ENCODE measurements around the gene INVS.

Gene INVS

GRCh38 chr9:100101608-100102007 is 2.6 kb downstream of the INVS start:
- Histone ChIP-seq H3K36me3 (ENCODE audit: control insufficient read depth, low read depth, low read length) (peaks cover 16% of the 10 kb centered on the region), H3K9ac (ENCODE audit: low read length) (no peak overlapping the region), H3K27me3 (ENCODE audit: control insufficient read depth, insufficient read depth, low read length) (no peaks in the 10 kb centered on the region)

GRCh38 chr9:100104314-100104713 is 5.3 kb downstream of the INVS start:
- no peaks in the 10 kb centered on the region for H3K9me3 ChIP-seq (ENCODE audit: control insufficient read depth, low read depth, low read length)
- peaks cover 7% of the 10 kb centered on the region for H3K4me1 ChIP-seq (ENCODE audit: control insufficient read depth, low read depth, low read length)
- peaks cover 18% of the 10 kb centered on the region for H3K36me3 ChIP-seq (ENCODE audit: control insufficient read depth, low read depth, low read length)
- no peak overlapping the region for H3K4me3 ChIP-seq (ENCODE audit: low read length)
- no peak overlapping the region for H3K27ac ChIP-seq (ENCODE audit: low read length)
- no peaks in the 10 kb centered on the region for H3K27me3 ChIP-seq (ENCODE audit: control insufficient read depth, insufficient read depth, low read length)
- no peak overlapping the region for H3K9ac ChIP-seq (ENCODE audit: low read length)

More at GRCh38 chr9:100101608-100102007, 2.6 kb downstream of the INVS start:
- no peak overlapping the region for H3K27ac ChIP-seq (ENCODE audit: low read length)
- H3K9me3 ChIP-seq (ENCODE audit: control insufficient read depth, low read depth, low read length): no peaks in the 10 kb centered on the region
- H3K4me1 ChIP-seq (ENCODE audit: control insufficient read depth, low read depth, low read length): peaks cover 13% of the 10 kb centered on the region
- no peak overlapping the region for H3K4me3 ChIP-seq (ENCODE audit: low read length)

- Histone ChIP-seq H3K27ac (ENCODE audit: low read length) (no peak overlapping the region), H3K9ac (ENCODE audit: low read length) (no peak overlapping the region), H3K9me3 (ENCODE audit: control insufficient read depth, low read depth, low read length) (no peaks in the 10 kb centered on the region), H3K36me3 (ENCODE audit: control insufficient read depth, low read depth, low read length) (peaks cover 18% of the 10 kb centered on the region), H3K4me3 (ENCODE audit: low read length) (no peak overlapping the region), H3K4me1 (ENCODE audit: control insufficient read depth, low read depth, low read length) (no peaks in the 10 kb centered on the region), H3K27me3 (ENCODE audit: control insufficient read depth, insufficient read depth, low read length) (no peaks in the 10 kb centered on the region)
These were observed 6.8 kb downstream of the INVS start for GRCh38 chr9:100105861-100106260.

DNA sequence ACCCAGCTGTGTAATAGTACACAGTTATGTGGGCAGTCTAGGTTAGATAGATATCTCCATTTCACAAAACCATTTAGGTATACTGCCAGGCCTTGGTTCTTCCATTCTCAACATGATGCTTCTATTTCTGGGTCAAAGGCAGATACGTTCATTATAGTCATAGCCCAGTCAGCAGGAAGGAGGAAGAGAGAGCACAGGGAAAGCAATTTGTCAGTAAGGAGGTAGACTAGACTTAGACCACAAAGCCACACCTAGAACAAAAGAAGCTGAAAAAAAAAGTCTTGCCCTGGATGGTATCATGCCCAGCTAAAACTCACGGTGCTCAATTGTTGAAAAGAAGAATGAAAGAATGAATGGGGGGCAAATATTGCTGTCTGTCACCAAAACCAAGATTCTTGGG is 7.6 kb downstream of the INVS start:
- H3K4me3 ChIP-seq (ENCODE audit: low read length): no peak overlapping the region
- peaks cover 18% of the 10 kb centered on the region for H3K36me3 ChIP-seq (ENCODE audit: control insufficient read depth, low read depth, low read length)
- no peaks in the 10 kb centered on the region for H3K27me3 ChIP-seq (ENCODE audit: control insufficient read depth, insufficient read depth, low read length)
- H3K4me1 ChIP-seq (ENCODE audit: control insufficient read depth, low read depth, low read length): no peaks in the 10 kb centered on the region
- no peak overlapping the region for H3K9ac ChIP-seq (ENCODE audit: low read length)
- H3K9me3 ChIP-seq (ENCODE audit: control insufficient read depth, low read depth, low read length): no peaks in the 10 kb centered on the region
- H3K27ac ChIP-seq (ENCODE audit: low read length): no peak overlapping the region

DNA sequence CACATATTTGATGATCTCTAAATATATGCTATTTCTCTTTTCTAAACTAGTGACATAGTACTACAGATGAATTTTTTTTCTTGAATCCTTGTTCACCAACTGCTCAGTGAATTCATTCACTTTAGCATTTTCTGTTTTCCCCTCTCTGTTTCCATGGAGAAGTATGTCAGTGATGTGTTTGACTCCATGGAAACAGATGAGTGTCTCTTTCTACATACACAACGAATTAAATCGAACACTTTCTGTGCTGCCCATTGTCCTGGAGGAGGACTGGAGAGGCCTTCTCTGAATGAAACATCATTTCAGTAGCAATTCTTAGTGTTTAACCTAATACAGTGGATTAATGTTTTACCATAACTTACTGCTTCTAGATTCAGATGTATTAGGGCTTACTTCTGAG is 9.5 kb downstream of the INVS start:
- no peak overlapping the region for H3K4me3 ChIP-seq (ENCODE audit: low read length)
- H3K9me3 ChIP-seq (ENCODE audit: control insufficient read depth, low read depth, low read length): no peaks in the 10 kb centered on the region
- peaks cover 18% of the 10 kb centered on the region for H3K36me3 ChIP-seq (ENCODE audit: control insufficient read depth, low read depth, low read length)
- no peaks in the 10 kb centered on the region for H3K4me1 ChIP-seq (ENCODE audit: control insufficient read depth, low read depth, low read length)
- no peak overlapping the region for H3K27ac ChIP-seq (ENCODE audit: low read length)
- no peak overlapping the region for H3K9ac ChIP-seq (ENCODE audit: low read length)
- no peaks in the 10 kb centered on the region for H3K27me3 ChIP-seq (ENCODE audit: control insufficient read depth, insufficient read depth, low read length)

DNA sequence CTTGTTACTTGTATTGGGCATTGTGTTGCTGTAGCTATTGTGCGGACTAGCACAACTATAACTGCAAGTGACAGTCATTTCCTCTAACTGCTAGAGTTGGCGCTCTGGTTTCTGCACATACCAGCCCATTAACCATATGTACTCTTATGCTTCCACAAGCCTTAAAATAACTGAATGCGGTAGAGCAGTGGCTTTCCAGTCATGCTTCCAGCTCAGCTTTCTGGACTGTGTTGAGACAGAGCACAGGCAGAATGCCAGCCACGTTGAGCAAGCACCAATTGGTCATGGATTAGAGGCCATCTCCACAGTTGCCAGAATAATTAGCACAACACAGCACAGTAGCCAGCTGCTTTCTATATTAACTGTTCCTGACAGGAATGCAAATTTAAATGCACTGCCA is 12.2 kb downstream of the INVS start:
- no peak overlapping the region for H3K9ac ChIP-seq (ENCODE audit: low read length)
- no peak overlapping the region for H3K4me3 ChIP-seq (ENCODE audit: low read length)
- H3K36me3 ChIP-seq (ENCODE audit: control insufficient read depth, low read depth, low read length): peaks cover 5% of the 10 kb centered on the region
- no peaks in the 10 kb centered on the region for H3K9me3 ChIP-seq (ENCODE audit: control insufficient read depth, low read depth, low read length)
- no peaks in the 10 kb centered on the region for H3K27me3 ChIP-seq (ENCODE audit: control insufficient read depth, insufficient read depth, low read length)
- H3K27ac ChIP-seq (ENCODE audit: low read length): no peak overlapping the region
- no peaks in the 10 kb centered on the region for H3K4me1 ChIP-seq (ENCODE audit: control insufficient read depth, low read depth, low read length)

DNA sequence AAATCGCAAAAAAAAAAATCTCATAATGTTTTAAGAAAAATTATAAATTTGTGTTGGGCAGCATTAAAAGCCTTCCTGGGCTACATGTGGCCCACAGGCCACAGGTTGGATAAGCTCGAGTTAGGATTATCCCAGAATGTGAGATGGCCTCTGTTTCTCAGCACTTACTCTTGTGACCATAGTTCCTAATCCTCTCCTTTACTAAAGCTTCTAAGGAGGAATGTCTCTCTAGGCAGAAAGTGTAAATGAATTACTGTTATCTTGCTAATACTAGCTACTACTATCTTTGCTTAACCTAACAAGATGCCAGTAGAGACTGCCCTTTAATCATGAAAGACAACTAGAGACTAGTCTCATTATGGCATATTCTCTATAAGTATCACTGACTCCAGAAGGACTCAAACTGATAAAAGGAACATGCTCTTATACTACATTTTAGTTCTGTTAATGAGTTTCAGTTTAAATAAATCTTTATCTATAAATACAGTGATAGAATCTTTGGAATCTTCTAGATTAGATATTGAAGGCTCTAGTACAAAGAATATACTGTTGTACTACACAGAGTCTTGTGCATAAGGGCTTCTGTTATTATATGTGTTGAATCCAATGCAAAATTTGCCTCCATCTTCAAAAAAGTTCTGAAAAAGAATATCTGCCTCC is 13.8 kb downstream of the INVS start:
- Histone ChIP-seq H3K36me3 (ENCODE audit: control insufficient read depth, low read depth, low read length) (no peaks in the 10 kb centered on the region), H3K27me3 (ENCODE audit: control insufficient read depth, insufficient read depth, low read length) (no peaks in the 10 kb centered on the region), H3K27ac (ENCODE audit: low read length) (no peak overlapping the region), H3K4me3 (ENCODE audit: low read length) (no peak overlapping the region), H3K4me1 (ENCODE audit: control insufficient read depth, low read depth, low read length) (no peaks in the 10 kb centered on the region), H3K9me3 (ENCODE audit: control insufficient read depth, low read depth, low read length) (no peaks in the 10 kb centered on the region), H3K9ac (ENCODE audit: low read length) (no peak overlapping the region)

GRCh38 chr9:100117316-100117715 is 18.3 kb downstream of the INVS start:
- no peaks in the 10 kb centered on the region for H3K36me3 ChIP-seq (ENCODE audit: control insufficient read depth, low read depth, low read length)
- H3K27me3 ChIP-seq (ENCODE audit: control insufficient read depth, insufficient read depth, low read length): no peaks in the 10 kb centered on the region

GRCh38 chr9:100120286-100120685 is 21.2 kb downstream of the INVS start:
- Histone ChIP-seq H3K9ac (ENCODE audit: low read length) (no peak overlapping the region), H3K27me3 (ENCODE audit: control insufficient read depth, insufficient read depth, low read length) (no peaks in the 10 kb centered on the region), H3K4me3 (ENCODE audit: low read length) (no peak overlapping the region), H3K4me1 (ENCODE audit: control insufficient read depth, low read depth, low read length) (no peaks in the 10 kb centered on the region), H3K27ac (ENCODE audit: low read length) (no peak overlapping the region), H3K9me3 (ENCODE audit: control insufficient read depth, low read depth, low read length) (no peaks in the 10 kb centered on the region), H3K36me3 (ENCODE audit: control insufficient read depth, low read depth, low read length) (no peaks in the 10 kb centered on the region)

More at GRCh38 chr9:100117316-100117715, 18.3 kb downstream of the INVS start:
- no peaks in the 10 kb centered on the region for H3K4me1 ChIP-seq (ENCODE audit: control insufficient read depth, low read depth, low read length)
- no peak overlapping the region for H3K9ac ChIP-seq (ENCODE audit: low read length)
- H3K4me3 ChIP-seq (ENCODE audit: low read length): no peak overlapping the region
- no peak overlapping the region for H3K27ac ChIP-seq (ENCODE audit: low read length)
- no peaks in the 10 kb centered on the region for H3K9me3 ChIP-seq (ENCODE audit: control insufficient read depth, low read depth, low read length)

GRCh38 chr9:100125236-100125635 is 26.2 kb downstream of the INVS start:
- Histone ChIP-seq H3K27ac (ENCODE audit: low read length) (no peak overlapping the region), H3K36me3 (ENCODE audit: control insufficient read depth, low read depth, low read length) (no peaks in the 10 kb centered on the region), H3K4me3 (ENCODE audit: low read length) (no peak overlapping the region), H3K9ac (ENCODE audit: low read length) (no peak overlapping the region), H3K9me3 (ENCODE audit: control insufficient read depth, low read depth, low read length) (no peaks in the 10 kb centered on the region), H3K4me1 (ENCODE audit: control insufficient read depth, low read depth, low read length) (no peaks in the 10 kb centered on the region), H3K27me3 (ENCODE audit: control insufficient read depth, insufficient read depth, low read length) (no peaks in the 10 kb centered on the region)

DNA sequence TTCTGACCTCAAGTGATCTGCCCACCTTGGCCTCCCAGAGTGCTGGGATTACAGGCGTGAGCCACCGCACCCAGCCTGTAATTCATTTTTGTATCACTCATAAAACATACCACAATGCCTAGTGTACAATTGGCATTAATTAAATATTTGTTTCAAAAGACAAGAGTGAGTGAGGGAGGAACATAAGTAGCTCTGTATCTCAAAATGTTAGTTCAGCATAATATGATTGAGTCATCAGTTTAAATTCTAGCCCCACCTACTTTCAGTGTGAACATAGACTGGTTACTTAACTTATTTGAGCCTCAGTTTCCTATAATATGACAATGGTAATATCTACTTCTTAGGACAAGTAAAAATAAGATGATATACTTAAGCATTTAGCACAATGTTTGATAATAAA is 26.9 kb downstream of the INVS start:
- Histone ChIP-seq H3K27ac (ENCODE audit: low read length) (no peak overlapping the region), H3K36me3 (ENCODE audit: control insufficient read depth, low read depth, low read length) (no peaks in the 10 kb centered on the region), H3K27me3 (ENCODE audit: control insufficient read depth, insufficient read depth, low read length) (no peaks in the 10 kb centered on the region), H3K4me1 (ENCODE audit: control insufficient read depth, low read depth, low read length) (no peaks in the 10 kb centered on the region), H3K9ac (ENCODE audit: low read length) (no peak overlapping the region), H3K4me3 (ENCODE audit: low read length) (no peak overlapping the region), H3K9me3 (ENCODE audit: control insufficient read depth, low read depth, low read length) (no peaks in the 10 kb centered on the region)

DNA sequence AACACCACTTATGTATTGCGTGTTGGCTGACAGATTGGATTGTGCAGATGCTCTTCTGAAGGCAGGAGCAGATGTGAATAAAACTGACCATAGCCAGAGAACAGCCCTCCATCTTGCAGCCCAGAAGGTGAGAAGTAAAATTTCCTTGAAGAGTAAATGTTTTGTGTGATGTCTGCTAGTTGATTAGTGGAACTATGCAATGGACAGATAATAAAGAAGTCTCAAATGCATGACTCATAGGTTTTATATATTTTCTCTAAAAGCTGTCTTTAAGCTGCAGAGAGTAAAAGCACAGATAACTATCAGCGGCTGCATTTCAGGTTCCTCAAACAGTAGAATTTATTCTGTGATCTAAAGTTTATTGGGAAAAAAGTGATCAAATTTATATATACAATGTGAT is 27.4 kb downstream of the INVS start:
- Histone ChIP-seq H3K9me3 (ENCODE audit: control insufficient read depth, low read depth, low read length) (no peaks in the 10 kb centered on the region), H3K9ac (ENCODE audit: low read length) (no peak overlapping the region), H3K4me1 (ENCODE audit: control insufficient read depth, low read depth, low read length) (no peaks in the 10 kb centered on the region), H3K36me3 (ENCODE audit: control insufficient read depth, low read depth, low read length) (no peaks in the 10 kb centered on the region), H3K4me3 (ENCODE audit: low read length) (no peak overlapping the region), H3K27me3 (ENCODE audit: control insufficient read depth, insufficient read depth, low read length) (no peaks in the 10 kb centered on the region), H3K27ac (ENCODE audit: low read length) (no peak overlapping the region)

Measured in iPS-18a (cell line).